ENCODE data around the gene ZFP36L1.

ZFP36L1 gene

GRCh38 chr14:68794130-68794850 is 1.4 kb upstream of the ZFP36L1 start:
- FAIRE-seq (peak; percentile 63), DNase-seq (ENCODE audit: insufficient read length) (no peak)
- TF ChIP-seq POLR2A (IDR thresholded peaks at IDR 0.05; ENCODE audit: low read depth, low read length) = peak; percentile 79
- no peak; the same call in 1 of the 2 replicates for TF ChIP-seq POLR2AphosphoS5 (IDR thresholded peaks at IDR 0.05; ENCODE audit: low read depth, low read length)
- TF ChIP-seq TAF1 (IDR thresholded peaks at IDR 0.05; ENCODE audit: borderline replicate concordance, low read depth, low read length) = peak; percentile 38; the same call in 1 of the 2 replicates

- no peak for TF ChIP-seq TAF1 (IDR thresholded peaks at IDR 0.05; ENCODE audit: borderline replicate concordance, low read depth, low read length)
- no peak for TF ChIP-seq POLR2A (IDR thresholded peaks at IDR 0.05; ENCODE audit: low read depth, low read length)
- TF ChIP-seq POLR2AphosphoS5 (IDR thresholded peaks at IDR 0.05; ENCODE audit: low read depth, low read length) = no peak
- no peak for FAIRE-seq
- DNase-seq (ENCODE audit: insufficient read length) = no peak
Observed at GRCh38 chr14:68793734-68794129, 865 bp upstream of the ZFP36L1 start.

GRCh38 chr14:68792678-68792978 is 239 bp downstream of the ZFP36L1 start:
- FAIRE-seq (peak; percentile 86), DNase-seq (ENCODE audit: insufficient read length) (no peak)

GRCh38 chr14:68791902-68792677 is 777 bp downstream of the ZFP36L1 start:
- DNase-seq (ENCODE audit: insufficient read length) = no peak
- FAIRE-seq = peak; percentile 14
- TF ChIP-seq TAF1 (IDR thresholded peaks at IDR 0.05; ENCODE audit: borderline replicate concordance, low read depth, low read length) (no peak), POLR2A (IDR thresholded peaks at IDR 0.05; ENCODE audit: low read depth, low read length) (no peak), POLR2AphosphoS5 (IDR thresholded peaks at IDR 0.05; ENCODE audit: low read depth, low read length) (no peak)

More at GRCh38 chr14:68792678-68792978, 239 bp downstream of the ZFP36L1 start:
- no peak for TF ChIP-seq POLR2A (IDR thresholded peaks at IDR 0.05; ENCODE audit: low read depth, low read length)
- TF ChIP-seq POLR2AphosphoS5 (IDR thresholded peaks at IDR 0.05; ENCODE audit: low read depth, low read length) = no peak; the same call in 1 of the 2 replicates

GRCh38 chr14:68791078-68791901 is 1.6 kb downstream of the ZFP36L1 start:
- FAIRE-seq (no peak), DNase-seq (ENCODE audit: insufficient read length) (no peak)
- TF ChIP-seq POLR2A (IDR thresholded peaks at IDR 0.05; ENCODE audit: low read depth, low read length) (peak; percentile 38; the same call in 1 of the 2 replicates), TAF1 (IDR thresholded peaks at IDR 0.05; ENCODE audit: borderline replicate concordance, low read depth, low read length) (no peak), POLR2AphosphoS5 (IDR thresholded peaks at IDR 0.05; ENCODE audit: low read depth, low read length) (no peak)

GRCh38 chr14:68790644-68791077 is 2.2 kb downstream of the ZFP36L1 start:
- FAIRE-seq = no peak
- no peak for DNase-seq (ENCODE audit: insufficient read length)
- TF ChIP-seq POLR2AphosphoS5 (IDR thresholded peaks at IDR 0.05; ENCODE audit: low read depth, low read length) (0 out of 2 replicates have a peak, but pooled peaks have one; percentile 65), POLR2A (IDR thresholded peaks at IDR 0.05; ENCODE audit: low read depth, low read length) (no peak)

- TF ChIP-seq POLR2AphosphoS5 (IDR thresholded peaks at IDR 0.05; ENCODE audit: low read depth, low read length) = no peak
- TF ChIP-seq TAF1 (IDR thresholded peaks at IDR 0.05; ENCODE audit: borderline replicate concordance, low read depth, low read length) = no peak
- no peak for TF ChIP-seq POLR2A (IDR thresholded peaks at IDR 0.05; ENCODE audit: low read depth, low read length)
- no peak for FAIRE-seq
- no peak for DNase-seq (ENCODE audit: insufficient read length)
Observed at GRCh38 chr14:68789821-68790643, 2.8 kb downstream of the ZFP36L1 start.

GRCh38 chr14:68788996-68789820 is 3.7 kb downstream of the ZFP36L1 start:
- no peak for DNase-seq (ENCODE audit: insufficient read length)
- FAIRE-seq = peak; percentile 69
- TF ChIP-seq TAF1 (IDR thresholded peaks at IDR 0.05; ENCODE audit: borderline replicate concordance, low read depth, low read length) (no peak), POLR2AphosphoS5 (IDR thresholded peaks at IDR 0.05; ENCODE audit: low read depth, low read length) (peak; percentile 66; the same call in 1 of the 2 replicates), POLR2A (IDR thresholded peaks at IDR 0.05; ENCODE audit: low read depth, low read length) (peak; percentile 58; the same call in 1 of the 2 replicates)

GRCh38 chr14:68788275-68788995 is 4.4 kb downstream of the ZFP36L1 start:
- FAIRE-seq (no peak), DNase-seq (ENCODE audit: insufficient read length) (no peak)
- no peak for TF ChIP-seq TAF1 (IDR thresholded peaks at IDR 0.05; ENCODE audit: borderline replicate concordance, low read depth, low read length)
- no peak; the same call in 1 of the 2 replicates for TF ChIP-seq POLR2AphosphoS5 (IDR thresholded peaks at IDR 0.05; ENCODE audit: low read depth, low read length)
- TF ChIP-seq POLR2A (IDR thresholded peaks at IDR 0.05; ENCODE audit: low read depth, low read length) = no peak

Measured in GM12892 (cell line).